Fibroblast of skin of abdomen (primary cell): Measurements from ENCODE around the gene GSTM2.
"Not testable (repeated sequence)": the region's sequence is repeated elsewhere in the genome, so short reads cannot be mapped to it uniquely, and the experiment has no call there.

Experiments
- DNase-seq: peaks from one replicate; pipeline ENCODE4 v3.0.0-alpha.2; 2013

GSTM2 gene

DNA sequence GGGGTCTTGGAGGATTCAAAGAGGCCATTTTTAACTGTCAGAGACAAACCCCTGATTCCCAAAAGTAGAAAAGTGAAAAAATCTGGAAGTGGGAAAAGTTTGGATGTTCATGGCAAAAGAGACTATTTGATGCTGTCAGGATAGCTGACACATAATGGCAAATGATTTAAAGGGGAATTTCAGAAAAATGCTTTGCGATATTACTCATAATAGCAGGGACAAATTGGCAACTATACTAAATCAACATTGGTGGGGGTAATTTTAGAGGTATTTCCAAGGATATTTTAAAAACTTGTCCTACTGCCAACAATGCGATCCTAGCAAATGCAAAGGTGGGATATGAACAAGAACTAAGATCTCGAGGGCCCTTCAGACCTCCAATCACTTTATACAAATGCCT, 17.2 kb upstream of the GSTM2 start:
- DNase-seq, result peak; percentile 49

DNA sequence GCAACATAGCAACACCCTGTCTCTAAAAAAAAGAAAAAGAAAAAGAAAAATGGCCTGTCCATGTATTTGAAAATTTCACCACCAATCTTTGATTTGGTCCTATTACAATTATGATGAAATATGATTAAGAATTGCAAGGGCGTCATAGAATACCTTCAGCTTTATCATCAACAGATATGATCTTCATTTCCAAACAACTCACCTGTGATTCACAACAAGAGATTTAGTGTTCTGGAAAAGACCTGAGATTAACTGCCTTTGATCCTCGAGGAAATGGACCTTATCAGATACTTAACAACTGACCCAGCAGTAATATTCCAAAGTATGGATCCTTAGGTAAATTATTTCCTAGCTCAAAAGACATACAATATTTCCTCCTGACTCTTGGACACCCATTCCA, 15.5 kb upstream of the GSTM2 start:
- DNase-seq, result no peak

DNA sequence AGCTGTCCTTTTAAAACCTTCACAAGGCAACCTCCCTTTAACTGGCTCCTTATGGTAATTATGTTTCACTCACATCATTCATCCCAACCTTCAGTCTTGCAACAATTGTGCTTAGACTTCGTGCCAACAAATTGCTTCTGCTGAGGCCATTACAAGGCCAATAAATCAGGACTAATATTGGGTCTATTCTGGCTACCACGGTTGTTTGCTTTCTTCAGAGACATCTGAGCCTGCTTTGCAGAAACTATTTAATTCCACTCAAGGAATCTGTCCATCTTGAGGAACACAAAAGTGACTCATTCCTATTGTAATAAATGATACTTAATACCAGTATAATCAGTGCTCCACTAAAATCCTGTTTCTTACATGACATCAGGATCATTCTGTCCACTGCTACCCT, 14.6 kb upstream of the GSTM2 start:
- peak; percentile 63 for DNase-seq

DNA sequence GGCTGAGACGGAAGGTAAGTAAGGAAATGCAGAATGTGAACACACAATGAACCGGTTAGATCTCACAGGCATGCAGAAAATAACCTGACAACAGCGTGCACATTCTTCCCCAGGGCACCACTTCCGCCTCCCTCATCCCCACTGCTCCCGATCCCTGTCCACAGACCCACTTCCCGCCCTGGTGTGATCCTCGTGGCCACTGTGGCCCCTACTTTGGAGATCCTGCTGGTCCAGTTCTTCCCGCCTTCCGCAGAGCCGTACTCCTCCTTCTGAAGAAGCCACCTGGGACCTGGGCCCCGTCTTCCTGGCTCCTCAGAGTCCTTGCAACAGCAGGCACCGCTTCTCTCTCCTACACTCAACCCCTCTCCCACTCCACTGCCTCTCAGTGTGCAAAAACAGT, 13.3 kb upstream of the GSTM2 start:
- DNase-seq, result no peak

DNA sequence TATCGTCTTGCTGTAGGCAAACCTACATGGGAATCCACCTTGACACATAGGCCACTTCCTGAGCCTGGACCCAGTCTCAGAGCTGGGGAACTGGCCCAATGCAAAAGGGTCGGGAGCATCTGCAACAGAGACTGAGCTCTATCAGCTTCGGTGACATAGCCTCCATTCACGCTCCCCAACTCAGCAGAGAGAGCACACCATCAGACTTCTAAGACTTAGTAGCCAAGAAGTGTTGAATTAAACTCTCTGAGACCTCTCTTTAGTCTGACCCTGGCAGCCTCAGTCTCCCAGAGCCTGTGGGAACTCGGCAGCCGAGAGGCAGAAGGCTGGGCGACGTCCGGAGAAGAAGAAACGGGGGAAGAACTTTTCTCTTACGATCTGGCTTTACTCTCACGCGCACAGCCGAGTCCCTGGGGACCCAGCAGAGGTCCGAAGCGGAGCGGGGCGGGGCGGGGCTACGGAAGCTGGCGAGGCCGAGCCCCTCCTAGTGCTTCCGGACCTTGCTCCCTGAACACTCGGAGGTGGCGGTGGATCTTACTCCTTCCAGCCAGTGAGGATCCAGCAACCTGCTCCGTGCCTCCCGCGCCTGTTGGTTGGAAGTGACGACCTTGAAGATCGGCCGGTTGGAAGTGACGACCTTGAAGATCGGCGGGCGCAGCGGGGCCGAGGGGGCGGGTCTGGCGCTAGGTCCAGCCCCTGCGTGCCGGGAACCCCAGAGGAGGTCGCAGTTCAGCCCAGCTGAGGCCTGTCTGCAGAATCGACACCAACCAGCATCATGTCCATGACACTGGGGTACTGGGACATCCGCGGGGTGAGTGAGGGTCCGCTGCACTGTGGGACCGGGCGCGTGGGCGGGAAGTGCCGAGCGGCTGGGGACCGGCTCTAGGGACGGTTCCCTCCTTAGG, 12.0 kb upstream of the GSTM2 start, which contains the start of gene GSTM4:
Gene GSTM4, plus strand, starts transcription at position 485 of the 905 bp plus-strand sequence. Its CDS starts 291 bp downstream, at position 776.
- peak; percentile 78 for DNase-seq

DNA sequence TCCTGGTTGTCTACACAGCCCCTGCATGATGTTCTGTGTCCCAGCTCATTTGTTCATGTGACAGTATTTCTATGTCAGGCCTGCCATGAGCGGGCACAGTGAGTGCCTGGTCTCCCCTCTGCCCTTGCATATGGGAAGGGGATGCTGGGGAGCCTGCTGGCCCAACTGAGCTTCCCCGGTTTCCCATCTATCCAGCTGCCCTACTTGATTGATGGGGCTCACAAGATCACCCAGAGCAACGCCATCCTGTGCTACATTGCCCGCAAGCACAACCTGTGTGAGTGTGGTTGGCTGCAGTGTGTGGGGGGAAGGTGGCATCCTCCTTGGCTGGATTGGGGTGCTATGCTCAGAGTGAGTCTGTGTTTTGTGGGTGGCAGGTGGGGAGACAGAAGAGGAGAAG, 10.5 kb upstream of the GSTM2 start:
- no peak for DNase-seq

DNA sequence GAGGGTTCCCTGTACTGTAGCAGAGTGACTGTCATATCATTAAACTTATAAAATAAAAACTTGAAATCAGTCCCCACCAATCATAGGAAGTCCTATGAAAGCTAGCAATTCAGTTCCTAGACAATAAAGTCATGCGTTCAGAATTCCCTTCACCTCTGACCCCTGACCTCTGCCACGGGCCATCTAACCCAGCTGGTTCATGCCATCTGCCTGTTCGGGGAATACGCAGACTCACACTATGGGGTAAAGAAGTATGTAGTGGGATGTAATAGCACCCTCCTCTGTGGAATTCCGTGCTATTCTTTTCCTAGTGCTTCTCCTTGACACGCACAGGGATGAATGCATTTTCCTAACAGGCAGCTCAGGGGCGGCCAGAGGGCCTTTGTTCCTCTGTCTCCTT, 9.9 kb upstream of the GSTM2 start:
- no peak for DNase-seq

DNA sequence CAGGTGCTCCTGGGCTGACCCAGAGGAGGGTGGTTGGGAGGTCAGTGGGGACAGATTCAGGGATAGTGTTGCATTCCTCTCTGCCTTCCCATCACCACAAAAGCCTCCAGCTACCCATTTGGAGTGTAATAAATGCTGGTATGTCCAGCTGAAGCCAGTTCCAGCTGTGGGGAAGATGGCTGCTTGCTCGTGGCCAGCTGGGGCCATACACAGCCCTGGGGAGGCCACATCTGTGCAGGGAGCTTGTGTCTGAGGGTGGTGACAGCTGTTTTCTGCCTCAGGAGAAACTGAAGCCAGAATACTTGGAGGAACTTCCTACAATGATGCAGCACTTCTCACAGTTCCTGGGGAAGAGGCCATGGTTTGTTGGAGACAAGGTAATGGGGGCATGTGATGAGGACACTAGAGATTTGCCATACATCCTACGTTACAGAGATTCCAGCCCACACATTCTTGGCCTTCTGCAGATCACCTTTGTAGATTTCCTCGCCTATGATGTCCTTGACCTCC, 9.3 kb upstream of the GSTM2 start:
- DNase-seq, result no peak

DNA sequence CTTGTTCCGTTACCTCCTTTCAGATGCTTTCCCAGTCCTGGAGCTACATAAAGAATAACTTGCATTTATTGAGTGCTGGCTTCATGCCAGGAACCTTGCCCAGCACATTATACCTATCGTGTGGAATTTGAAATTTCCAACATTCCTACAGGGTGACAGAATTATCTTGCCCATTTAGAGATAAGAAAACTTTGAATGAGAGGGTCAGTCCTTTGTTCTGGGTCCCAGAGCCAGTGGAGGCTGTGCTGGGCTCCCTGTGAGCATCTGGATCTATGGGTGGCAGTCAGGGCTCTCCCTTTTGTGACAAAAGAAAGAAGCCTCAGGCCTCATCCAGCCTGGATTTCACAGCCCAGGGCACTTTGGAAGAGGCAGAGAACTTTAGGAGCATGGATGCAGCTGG, 8.7 kb upstream of the GSTM2 start:
- no peak for DNase-seq

DNA sequence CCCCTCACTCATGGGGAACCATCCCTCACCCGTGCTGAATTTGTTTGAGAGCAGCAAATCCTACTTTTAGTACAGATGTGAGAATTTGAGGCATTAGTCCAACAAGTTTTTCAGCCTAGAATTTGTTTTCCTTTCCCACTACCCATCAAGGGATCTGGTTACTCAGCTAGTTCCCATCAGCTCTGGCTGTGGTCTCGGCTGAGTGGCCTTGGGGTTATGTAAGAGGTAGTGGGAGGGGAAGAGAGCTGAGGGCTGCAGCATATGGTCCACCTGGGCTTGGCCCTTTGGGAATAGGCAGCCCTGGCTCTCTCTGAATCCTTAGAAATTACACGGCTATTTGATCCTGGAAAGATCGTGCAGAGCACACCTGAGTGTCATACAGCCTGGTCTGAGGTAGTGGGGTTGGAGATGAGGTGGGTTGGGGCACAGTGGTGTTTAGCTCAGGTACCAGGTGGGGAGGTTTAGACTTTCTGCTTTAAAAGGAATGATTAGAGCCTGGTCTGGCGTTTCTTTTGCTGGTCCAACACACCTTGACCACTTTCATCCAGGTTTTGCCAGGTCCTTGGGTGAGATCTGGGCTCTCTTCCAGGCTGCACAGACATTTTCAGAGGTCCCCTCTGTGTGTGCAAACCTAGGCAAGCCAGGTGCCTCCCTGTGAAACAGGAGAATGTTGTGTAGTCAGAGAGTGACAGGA, 7.7 kb upstream of the GSTM2 start:
- no peak for DNase-seq

DNA sequence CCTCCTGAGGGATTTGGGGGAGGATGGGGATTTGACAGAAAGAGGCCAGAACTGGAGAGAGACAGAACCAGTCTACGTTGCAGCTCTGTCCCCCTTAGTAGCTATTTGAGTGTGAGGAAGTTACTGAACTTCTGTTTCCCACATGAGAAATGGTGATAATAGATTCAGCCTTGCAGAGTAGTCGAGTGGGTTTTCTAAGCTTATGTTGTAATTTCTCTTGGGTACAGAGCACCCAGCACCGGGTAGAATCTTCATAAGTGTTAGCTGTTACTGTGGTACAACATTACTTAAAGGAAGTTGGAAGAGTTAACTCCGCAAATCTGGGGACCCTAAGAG, 7.2 kb upstream of the GSTM2 start:
- not testable (repeated sequence) for DNase-seq

DNA sequence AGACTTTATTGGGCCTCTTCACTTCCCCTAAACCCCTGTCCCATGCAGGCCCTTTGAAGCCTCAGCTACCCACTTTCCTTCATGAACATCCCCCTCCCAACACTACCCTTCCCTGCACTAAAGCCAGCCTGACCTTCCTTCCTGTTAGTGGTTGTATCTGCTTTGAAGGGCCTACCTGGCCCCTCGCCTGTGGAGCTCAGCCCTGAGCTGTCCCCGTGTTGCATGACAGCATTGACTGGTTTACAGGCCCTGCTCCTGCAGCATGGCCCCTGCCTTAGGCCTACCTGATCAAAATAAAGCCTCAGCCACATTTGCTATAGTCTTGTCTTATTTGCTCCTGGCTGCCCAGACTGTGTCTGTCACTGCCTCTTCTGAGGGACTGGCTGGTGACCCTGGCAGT, 6.5 kb upstream of the GSTM2 start:
- DNase-seq, result no peak

DNA sequence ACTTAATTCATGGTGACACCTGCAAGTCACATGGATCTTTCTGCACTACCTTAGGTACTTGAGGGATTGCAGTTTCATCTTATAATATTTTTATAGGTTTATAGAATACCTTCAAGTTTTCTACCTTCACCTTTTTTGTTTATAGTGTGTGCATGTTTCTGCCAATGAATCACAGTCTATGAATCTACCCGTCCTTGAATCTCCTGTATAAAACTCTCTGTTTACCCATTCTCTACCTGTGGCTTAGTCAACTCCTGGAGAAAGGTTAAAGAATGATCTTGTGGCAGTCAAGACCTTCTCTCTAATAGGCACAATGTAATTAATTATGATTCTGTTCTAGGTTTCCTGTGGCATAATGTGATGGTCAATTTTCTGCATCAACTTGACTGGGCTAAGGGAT, 3.2 kb upstream of the GSTM2 start:
- DNase-seq, result no peak

DNA sequence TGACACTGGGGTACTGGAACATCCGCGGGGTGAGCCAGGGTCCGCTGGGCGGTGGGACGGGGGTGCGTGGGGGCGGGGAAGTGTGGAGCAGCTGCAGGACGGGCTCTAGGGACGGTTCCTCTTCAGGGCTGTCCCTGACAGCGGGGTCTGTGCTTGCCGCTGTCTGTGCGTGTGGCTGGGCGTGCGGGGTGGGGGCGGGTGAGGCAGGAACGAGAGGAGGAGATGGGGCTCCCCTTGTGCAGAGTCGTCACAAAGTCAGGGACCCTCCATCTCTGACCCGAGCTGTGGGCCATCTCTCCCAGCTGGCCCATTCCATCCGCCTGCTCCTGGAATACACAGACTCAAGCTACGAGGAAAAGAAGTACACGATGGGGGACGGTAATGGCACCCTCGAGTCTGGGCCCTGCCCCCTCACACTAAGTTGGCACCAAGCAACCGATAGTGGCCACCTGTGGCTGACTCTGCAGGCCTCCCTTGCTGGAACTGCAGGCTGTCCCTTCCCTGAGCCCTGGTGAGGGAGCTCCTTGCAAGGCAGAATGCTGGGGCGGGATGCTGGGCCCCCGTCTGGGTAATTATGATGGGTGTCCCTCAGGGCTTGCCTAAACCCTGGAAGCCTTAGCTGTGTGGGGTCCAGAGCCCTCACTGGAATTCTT, 392 bp downstream of the GSTM2 start:
- DNase-seq, result no peak

DNA sequence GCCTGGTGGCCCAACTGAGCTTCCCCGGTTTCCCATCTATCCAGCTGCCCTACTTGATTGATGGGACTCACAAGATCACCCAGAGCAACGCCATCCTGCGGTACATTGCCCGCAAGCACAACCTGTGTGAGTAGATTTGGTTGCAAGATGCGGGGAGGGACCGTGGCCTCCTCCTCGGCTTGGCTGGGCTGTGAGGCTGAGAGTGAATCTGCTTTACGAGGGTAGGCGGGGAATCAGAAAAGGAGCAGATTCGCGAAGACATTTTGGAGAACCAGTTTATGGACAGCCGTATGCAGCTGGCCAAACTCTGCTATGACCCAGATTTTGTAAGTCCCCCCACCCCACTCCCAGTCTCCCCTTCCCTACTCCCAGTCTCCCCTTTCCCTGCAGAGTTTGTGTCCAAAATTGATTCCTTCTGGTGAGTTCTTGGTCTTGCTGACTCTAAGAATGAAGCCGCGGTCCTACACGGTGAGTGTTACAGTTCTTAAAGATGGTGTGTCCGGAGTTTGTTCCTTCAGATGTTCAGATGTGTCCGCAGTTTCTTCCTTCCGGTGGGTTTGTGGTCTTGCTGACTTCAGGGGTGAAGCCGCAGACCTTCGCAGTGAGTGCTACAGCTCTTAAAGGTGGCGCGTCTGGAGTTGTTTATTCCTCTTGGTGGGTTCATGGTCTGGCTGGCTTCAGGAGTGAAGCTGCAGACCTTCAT, 1.5 kb downstream of the GSTM2 start:
- no peak for DNase-seq

DNA sequence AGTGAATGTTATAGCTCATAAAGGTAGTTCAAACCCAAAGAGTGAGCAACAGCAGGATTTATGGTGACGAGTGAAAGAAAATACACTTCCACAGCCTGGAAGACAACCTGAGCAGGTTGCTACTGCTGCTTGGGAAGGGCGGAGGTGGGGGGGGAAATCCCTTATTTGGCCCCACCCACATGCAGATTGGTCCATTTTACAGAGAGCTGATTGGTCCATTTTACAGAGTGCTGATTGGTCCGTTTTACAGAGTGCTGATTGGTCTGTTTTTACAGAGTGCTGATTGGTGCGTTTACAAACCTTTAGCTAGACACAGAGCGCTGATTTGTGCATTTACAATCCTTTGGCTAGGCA, 2.1 kb downstream of the GSTM2 start:
- DNase-seq, result not testable (repeated sequence)

DNA sequence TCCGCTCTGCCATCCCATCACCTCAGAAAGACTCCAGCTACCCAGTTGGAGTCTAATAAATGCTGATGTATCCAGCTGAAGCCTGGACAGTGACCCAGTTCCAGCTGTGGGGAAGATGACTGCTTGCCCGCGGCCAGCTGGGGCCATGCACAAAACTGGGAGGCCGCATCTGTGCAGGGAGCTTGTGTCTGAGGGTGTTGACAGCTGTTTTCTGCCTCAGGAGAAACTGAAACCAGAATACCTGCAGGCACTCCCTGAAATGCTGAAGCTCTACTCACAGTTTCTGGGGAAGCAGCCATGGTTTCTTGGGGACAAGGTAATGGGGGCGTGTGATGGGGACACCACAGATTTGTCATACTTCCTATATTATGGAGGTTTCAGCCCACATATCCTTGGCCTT, 3.2 kb downstream of the GSTM2 start:
- DNase-seq, result no peak

DNA sequence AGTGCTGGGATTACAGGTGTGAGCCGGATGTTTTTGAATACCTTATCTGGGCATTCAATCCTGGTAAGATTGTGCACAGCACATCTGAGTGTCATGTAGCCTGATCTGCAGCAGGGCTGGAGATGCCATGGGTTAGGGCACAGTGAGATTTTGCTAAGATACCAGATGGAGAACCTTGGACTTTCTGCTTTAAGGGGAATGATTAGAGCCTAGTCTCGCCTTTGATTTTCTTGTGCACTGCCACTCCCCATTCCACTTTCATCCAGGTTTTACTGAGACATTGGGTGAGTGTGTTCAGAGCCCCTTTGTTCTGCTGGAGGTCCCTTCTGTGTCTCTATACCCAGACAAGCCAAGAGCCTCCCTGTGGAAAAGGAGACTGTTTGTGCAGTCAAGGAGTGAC, 6.0 kb downstream of the GSTM2 start:
- DNase-seq, result not testable (repeated sequence)

DNA sequence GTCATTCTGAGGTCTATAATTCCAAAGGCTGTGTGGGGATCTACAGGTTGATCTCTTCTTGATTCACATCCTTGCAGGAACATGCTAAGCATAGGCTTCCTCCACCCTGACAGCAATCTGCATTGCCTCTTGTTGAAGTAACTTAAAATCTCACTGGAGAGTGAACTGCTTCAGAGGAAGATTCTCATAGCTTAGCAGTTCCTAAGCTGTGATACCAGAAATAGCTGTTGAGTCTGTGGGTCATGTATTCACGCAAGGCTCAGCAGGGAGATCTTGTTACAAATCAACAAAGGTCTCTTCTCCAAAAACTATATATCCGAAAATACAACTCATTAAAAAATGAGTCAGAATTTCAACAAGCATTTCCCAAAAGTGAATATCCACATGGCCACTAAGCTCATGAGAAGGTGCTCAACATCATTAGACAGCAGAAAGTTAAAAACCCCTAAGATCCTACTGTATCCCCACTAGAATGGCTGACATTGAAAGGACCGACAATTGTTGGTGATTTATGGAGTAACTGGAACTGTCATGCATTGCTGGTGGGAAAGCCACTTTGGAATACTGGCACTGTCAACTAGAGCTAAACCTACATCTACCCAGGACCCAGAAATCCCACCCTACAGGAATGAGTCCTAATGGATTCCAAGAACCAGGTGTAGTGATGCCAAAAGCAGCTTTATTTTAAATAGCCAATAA, 9.0 kb downstream of the GSTM2 start:
- not testable (repeated sequence) for DNase-seq

DNA sequence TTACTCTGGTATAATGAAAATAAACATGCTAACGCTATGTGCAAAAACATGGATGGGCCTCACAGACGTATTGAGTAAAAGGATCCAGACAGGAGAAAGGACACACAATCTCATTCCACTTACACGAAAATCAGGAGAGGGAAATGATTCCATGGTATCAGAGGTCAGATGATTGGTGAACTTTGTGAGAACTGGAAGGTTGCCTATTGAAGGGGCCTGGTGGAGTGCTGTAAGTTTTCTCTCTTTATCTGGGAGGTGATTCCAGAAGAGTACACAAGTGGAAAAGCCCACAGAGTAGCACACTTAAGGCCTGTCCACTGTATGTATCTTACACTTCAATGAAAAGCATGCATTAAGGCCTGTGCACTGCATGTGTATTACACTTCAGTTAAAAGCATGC, 9.6 kb downstream of the GSTM2 start:
- no peak for DNase-seq

DNA sequence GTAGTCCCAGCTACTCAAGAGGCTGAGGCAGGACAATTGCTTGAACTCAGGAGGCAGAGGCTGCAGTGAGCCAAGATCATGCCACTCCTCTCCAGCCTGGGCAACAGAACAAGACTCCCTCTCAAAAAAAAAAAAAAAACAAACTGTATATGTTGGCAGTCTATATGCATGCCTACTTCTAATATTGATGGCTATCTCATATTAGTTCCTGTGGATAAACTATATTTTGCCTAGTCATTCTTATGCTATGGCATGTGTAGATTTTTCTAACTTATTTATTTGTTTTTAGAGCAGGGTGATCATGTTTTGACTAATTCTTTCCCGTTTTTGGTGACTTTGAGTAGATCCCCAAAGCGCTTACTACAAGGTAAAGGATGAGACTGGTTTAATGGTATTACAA, 10.8 kb downstream of the GSTM2 start:
- not testable (repeated sequence) for DNase-seq

DNA sequence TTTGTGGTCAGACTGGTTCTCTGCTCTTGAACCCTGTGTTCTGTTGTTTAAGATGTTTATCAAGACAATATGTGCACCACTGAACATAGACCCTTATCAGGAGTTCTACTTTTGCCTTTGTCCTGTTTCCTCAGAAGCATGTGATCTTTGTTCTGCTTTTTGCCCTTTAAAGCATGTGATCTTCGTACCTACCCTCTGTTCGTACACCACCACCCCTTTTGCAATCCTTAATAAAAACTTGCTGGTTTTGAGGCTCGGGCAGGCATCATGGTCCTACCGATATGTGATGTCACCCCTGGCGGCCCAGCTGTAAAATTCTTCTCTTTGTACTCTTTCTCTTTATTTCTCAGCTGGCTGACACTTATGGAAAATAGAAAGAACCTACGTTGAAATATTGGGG, 16.9 kb downstream of the GSTM2 start:
- not testable (repeated sequence) for DNase-seq
